GM19468 (cell line): ENCODE measurements around the gene CEP95.

Experiments
- ATAC-seq: cut with Tn5 transposase; IDR thresholded peaks from one replicate; pipeline ENCODE4 v1.9.1; 2021; ENCODE audit warnings: mild to moderate bottlenecking, moderate library complexity, moderate number of reproducible peaks; ENCODE audit not compliant: unreplicated experiment; ENCODE audit errors: extremely low read depth

The CEP95 gene

DNA sequence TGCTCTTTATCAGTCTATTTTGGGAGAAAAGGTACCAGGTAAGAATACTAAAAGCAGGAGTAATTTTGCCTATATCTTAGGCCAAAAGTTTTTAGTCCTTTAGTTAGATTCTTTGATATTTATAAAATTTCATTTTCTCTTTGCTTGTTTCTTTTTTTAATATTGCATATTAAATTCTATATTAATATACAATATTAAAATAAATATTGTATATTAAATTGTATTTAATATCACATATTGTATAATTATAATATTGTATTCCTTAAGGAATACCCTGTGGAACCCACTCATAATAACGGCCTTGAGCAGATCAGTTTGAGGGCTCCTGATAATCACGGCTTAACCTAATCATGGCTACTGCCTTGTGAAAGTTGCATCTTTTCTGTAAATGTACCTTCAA, 1.9 kb downstream of the CEP95 start:
- ATAC-seq = no peak

- ATAC-seq = no peak
These were observed 2.4 kb downstream of the CEP95 start for GRCh38 chr17:64509179-64509578.

DNA sequence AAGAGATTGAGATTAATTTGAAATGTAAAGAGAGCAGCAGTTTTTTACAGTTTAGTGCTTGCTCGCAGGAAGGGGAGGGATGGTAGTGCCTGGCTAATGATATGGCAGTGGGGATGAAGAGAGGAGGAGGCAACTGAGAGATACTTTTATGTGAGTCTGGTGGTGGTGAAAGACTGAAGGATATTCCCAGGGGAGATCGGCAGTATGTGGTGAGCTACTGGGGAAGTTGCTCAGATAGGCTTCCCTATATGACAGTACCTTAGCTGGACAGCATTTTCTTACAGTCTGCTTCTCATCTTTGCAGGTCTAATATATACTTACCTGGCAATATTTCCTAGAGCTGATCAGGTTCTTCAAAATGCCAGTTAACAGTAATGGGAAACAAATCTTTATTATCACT, 8.6 kb downstream of the CEP95 start:
- no peak for ATAC-seq

DNA sequence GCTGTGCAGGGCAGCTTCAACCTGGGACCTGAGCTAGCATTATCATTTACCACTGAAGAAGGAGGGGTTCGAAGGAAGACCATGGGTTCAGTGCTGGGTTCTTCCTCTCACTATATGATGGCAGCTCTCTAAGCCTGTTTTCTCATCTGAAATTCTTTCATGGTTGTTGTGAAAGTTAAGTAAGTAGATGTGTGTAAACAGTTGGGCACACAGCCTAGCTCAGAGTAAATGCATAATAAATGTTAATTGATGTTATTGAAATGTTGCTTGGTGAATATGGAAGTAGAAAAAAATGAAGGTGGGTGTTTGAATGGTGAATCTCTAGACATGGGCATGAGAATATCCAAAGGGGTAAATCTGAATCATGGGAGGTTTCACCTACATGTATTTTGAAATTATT, 9.1 kb downstream of the CEP95 start:
- no peak for ATAC-seq

DNA sequence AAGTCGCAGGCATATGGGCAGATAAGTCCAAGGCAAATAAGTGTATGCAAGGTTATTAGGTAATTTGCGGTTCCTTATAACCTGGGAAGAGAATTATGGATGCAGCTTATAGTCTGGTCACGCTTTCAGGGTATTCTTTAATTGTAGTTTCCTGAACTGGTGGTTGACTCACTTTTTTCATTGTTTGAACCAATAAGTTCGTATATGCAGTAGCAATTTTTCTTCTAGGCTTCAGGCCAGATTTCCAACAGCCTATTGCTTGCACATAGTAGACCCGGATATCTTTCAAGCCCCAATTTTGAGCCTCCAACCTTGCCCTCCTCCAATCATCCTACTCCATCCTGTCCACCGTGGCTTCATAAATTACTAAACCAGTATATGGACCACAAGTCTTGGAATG, 12.8 kb downstream of the CEP95 start:
- ATAC-seq = no peak

DNA sequence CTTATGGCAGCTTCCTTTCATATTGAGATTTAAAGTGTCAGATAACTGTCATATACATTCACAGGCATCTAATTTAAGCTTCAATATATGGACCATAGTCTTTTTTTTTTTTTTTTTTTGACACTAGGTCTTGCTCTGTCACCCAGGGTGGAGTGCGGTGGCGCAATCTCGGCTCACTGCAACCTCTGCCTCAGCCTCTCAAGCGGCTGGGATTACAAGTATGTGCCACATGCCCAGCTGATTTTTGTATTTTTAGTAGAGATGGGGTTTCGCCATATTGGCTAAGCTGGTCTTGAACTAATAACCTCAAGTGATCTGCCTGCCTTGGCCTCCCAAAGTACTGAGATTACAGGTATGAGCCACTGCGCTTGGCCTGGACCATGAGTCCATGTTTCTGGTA, 13.6 kb downstream of the CEP95 start:
- no peak for ATAC-seq

- no peak for ATAC-seq
These were observed 21.1 kb downstream of the CEP95 start for GRCh38 chr17:64527914-64528313.

DNA sequence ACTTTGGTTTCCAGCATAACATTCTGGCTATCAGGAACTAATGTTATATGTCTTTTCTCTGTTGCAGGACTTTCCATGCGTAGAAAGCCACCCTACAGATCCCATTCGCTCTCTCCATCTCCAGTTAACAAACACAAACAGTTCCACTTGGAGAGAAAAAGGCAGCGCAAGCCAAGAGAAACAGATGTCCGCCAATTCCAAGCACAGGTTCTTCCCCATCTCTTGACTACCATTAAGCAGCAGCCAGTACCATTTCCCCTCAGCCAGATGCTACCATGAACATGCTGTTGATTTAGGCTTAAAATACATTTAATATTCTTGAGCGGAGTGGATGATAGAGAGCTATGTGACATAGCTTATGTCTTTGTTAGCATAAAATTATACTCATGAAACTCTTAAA, 22.4 kb downstream of the CEP95 start:
- ATAC-seq = no peak

DNA sequence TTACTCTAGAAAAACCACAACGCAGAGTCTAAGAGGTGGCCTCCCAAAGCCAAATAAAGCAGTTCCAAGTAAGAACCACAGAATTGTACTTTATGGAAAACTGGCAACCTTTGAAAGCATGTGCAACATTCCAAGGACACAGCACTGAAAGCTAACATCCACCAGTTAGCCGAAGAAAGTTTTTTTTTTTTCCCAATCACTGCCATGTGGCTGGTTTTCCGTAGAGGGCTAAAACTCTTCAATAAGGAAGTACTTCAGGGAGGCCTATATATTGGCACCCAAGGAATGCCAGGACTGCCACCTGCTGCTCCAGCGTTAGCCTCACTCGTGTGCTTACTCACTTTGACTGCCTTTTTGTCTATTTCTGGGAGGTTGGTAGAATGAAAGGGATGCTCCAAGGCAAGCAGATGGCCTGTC, 25.2 kb downstream of the CEP95 start:
- no peak for ATAC-seq

DNA sequence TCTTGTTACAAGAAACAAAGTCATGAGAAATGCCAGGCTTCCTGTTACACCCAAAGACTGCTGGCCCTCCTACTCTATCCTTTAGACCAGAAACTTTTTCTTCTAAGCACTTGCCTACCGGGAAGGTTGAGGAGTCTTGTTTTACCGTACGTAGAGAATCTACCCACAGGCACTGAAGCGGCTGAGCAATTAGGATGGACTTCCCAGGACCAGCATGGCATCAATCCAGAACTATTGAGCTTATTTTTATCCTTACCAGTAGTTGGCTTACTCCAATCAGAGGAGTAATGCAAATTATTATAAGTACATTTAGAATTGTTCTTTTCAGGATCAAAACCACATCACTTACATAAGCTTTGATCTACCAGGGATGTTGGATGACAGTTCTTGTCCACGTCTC, 25.6 kb downstream of the CEP95 start:
- no peak for ATAC-seq

GRCh38 chr17:64533784-64534183, 27.0 kb downstream of the CEP95 start:
- ATAC-seq = no peak

DNA sequence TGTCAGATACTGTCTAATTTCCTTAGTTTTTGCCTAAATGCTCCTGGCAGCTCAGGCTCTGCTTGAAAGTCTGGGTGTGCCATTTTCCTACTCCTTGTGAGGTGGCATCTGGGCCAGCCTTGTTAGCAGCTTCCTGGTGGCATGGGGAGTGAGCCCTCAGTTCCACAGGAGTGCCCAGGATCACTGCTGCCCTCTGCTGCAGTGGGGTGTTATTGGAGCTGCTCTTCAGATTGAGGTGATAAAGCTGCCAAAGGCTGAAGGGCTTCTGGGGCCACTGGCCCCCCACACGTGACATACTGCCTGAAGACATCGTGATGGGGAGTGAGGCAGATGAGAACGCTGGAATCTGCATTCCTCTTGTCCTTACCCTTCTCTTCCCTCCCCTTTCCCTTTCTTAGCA, 27.4 kb downstream of the CEP95 start:
- ATAC-seq = no peak

DNA sequence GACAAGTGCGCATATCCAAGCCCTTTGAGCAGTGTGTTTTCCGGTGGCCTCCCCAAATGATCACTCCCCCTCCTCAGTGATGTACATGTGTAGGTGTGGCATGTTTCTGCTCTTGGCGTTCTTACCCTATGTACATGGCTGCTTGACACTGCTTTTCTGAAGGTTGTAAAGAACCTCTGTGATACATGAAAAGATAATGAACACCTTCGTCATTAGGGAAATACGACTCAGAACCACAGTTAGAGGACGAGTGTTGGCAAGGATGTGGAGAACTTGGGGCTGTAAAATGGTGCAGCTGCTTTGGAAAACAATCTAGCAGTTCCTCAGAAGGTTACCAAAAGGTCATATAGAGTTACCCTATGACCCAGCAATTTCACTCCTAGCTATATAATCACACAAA, 28.6 kb downstream of the CEP95 start:
- ATAC-seq = no peak

GRCh38 chr17:64536913-64537312, 30.1 kb downstream of the CEP95 start:
- no peak for ATAC-seq

DNA sequence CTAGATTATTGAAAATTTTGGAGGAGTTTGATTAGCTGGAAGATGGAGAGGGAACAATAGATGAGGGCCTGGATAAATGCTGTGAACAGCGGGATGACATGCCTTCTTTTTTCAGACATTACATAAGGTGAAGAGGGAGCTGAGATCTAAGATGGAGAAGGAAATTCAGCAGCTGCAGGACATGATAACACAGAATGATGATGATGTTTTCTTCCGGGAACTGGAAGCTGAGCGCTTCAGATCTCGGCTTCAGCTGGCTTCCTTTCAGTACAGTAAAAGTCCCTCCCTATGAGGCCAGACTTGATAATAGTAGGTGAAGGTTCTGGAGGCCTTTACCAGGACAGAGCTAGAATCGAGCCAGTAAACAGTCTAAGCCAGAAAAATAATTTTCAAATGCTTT, 30.7 kb downstream of the CEP95 start:
- no peak for ATAC-seq

DNA sequence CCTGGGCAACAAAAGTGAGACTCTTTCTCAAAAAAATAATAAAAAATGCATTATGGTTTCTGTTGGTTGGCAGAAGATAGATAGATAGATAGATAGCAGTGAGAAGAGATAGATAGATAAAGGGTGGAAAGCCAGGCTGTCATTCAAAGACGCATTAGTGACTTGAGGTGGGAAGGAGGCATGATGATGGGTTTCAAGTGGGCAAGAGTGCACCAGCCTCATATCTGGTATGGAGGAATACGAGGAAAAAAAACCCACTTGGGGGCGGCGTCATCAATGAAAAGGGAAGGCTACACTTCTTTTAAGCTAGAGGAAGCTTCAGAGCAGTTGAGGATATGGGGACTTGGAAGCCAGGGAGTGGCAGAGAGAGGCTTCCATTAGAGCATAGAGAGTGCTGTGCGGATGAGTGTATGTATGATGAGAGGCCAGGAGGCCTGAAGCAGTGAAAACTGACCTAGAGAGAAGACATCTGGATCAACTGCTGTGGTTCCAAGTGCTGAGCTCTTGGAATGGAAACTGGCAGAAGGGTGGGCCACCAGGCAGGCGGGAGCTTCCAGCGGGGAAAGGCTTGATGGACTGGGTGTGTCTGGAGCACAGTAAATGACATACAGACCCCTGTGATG, 31.8 kb downstream of the CEP95 start:
- ATAC-seq = no peak

GRCh38 chr17:64540118-64540776, 33.5 kb downstream of the CEP95 start:
- no peak for ATAC-seq

GRCh38 chr17:64544742-64545141, 38.0 kb downstream of the CEP95 start:
- ATAC-seq = no peak

DNA sequence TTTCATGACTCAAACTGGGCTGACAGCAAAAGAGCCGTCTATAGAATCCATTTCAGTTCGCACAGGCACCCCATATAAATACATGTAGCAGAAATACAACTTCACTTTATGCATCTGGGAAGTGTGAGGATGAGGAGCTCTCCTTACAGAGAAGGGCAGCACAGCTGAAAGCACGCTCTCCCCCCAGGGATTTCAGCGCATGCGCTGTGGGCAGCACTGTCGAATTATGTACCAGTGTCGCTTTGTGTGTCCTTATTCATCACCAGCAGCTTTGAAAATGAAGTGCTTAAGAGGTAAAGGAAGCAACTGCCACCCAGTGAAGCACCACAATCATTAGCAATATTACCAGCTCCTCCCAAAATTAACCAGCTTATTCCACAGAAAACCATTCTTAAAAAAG, 39.9 kb downstream of the CEP95 start:
- no peak for ATAC-seq

DNA sequence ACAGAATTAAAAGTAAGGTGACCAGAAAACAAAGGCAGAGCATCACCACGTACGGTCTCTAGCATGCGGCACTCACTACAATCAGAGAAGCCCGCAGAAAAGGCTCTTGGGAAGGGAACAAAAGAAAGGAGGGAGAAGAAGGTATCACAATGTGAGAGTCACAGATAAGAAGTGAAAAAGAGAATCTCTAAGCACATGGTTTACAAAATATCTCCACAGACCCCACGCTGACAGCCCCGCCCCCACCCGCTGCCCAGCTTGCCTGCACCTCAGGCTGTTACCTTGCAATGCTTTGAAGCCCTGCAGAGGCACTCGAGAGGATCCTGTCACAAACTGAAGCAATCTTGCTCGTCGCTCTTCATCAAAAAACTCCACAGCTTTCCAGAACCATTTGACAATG, 40.5 kb downstream of the CEP95 start:
- ATAC-seq = no peak

- no peak for ATAC-seq
These were observed 44.7 kb downstream of the CEP95 start for GRCh38 chr17:64551461-64551860.

- no peak for ATAC-seq
These were observed 47.4 kb downstream of the CEP95 start for GRCh38 chr17:64554028-64554637.
